Activated CD8-positive, alpha-beta memory T cell treated with anti-CD3 and anti-CD28 coated beads, Interleukin-2, amount 10 ng/mL, durations not matched to agents 7 days and 5 days (primary cell): ENCODE results near the gene COQ10A. TPM values are rescaled to one million over a fixed set of nuclear protein-coding genes. Genes with fewer than 3 reads are reported as not detected.

Experiments
- ATAC-seq: fragments of 150-1000 bp; cut with Tn5 transposase; one replicate; pipeline ENCODE4 v1.10.0; 2021; ENCODE audit warnings: moderate library complexity
- CTCF ChIA-PET: fragments of 350-600 bp; sonication (Branson Sonifier 250); formaldehyde crosslinking; loops from one replicate; lab custom pipeline; 2021; ENCODE audit warnings: antibody characterized with exemption; lab: Charles Lee
- DNase-seq: peaks from one replicate; pipeline ENCODE4 v3.0.0-alpha.2; 2020
- H3K27ac Mint-ChIP-seq: one replicate; pipeline ENCODE4 v1.8.0; 2021; ENCODE audit warnings: mild to moderate bottlenecking, mixed read lengths
- H3K27me3 Mint-ChIP-seq: one replicate; pipeline ENCODE4 v1.8.0; 2021; ENCODE audit warnings: mixed read lengths
- H3K36me3 Mint-ChIP-seq: one replicate; pipeline ENCODE4 v1.8.0; 2021; ENCODE audit warnings: mild to moderate bottlenecking, mixed read lengths
- H3K4me1 Mint-ChIP-seq: one replicate; pipeline ENCODE4 v1.8.0; 2021; ENCODE audit warnings: mixed read lengths
- H3K4me3 Mint-ChIP-seq: one replicate; pipeline ENCODE4 v1.8.0; 2021; ENCODE audit warnings: mild to moderate bottlenecking, moderate library complexity, mixed read lengths
- H3K9me3 Mint-ChIP-seq: one replicate; pipeline ENCODE4 v1.8.0; 2022; ENCODE audit warnings: low read depth, mixed read lengths
- total RNA-seq, 2 experiments: library from RNA; stranded (reverse); gene quantifications; one replicate each; pipeline ENCODE4 v1.2.3, GENCODE V29; 2021

COQ10A gene
- total RNA-seq, 2 experiments from 2014 or later = 16.0 to 17.4 TPM

- Mint-ChIP-seq H3K27me3 (no peaks in the 10 kb centered on the region), H3K27ac (peak within 1 kb of the TSS; percentile 98), H3K4me1 (peaks cover 20% of the 10 kb centered on the region), H3K36me3 (peaks cover 19% of the 10 kb centered on the region), H3K9me3 (no peaks in the 10 kb centered on the region), H3K4me3 (peak within 1 kb of the TSS; percentile 98)
- ATAC-seq (peak; percentile 93), DNase-seq (peak; percentile 98)
- CTCF ChIA-PET = interaction anchor here (0.6 to 3.2 kb wide), 16 partner anchors 9 to 207 kb away, joined by 3 to 17 read pairs (median 4); partner anchors contain the start of genes IL23A, PAN2, RNF41 and SMARCC2
These were observed 49.1 kb downstream of the COQ10A start, which contains the start of gene CNPY2 for GRCh38 chr12:56315622-56316473. TSS of gene CNPY2 (minus strand) at chr12:56315988. CDS start at chr12:56315217, 771 bp downstream.

DNA sequence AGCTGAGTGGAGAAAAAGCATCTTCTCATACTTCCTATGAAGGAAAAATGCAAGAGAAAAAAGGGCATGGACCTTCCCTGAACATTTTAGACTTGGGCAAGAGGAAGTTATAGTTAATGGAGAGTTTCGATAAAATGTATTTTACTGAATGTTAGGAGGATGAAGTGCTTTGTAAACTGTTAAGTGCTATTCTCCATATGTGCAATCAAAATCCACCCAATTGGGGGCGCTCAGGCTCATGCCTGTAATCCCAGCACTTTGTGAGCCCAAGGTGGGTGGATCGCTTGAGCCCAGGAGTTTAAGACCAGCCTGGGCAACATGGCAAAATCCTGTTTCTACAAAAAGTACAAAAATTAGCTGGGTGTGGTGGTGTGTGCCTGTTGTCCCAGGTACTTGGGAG lies 50.9 kb downstream of the COQ10A start:
- CTCF ChIA-PET = interaction anchor here (0.6 to 3.2 kb wide), 2 partner anchors 31 to 146 kb away, joined by 3 to 17 read pairs; no protein-coding TSS in a partner anchor
- Mint-ChIP-seq H3K4me3 (no peak overlapping the region), H3K27ac (peak overlapping the region; percentile 26), H3K9me3 (no peaks in the 10 kb centered on the region), H3K4me1 (peaks cover 20% of the 10 kb centered on the region), H3K36me3 (peaks cover 20% of the 10 kb centered on the region), H3K27me3 (no peaks in the 10 kb centered on the region)
- ATAC-seq (no peak), DNase-seq (no peak)

Other genes with a start within 250 kb of the COQ10A start
- gene IKZF4, start 245.9 kb upstream of the COQ10A start, total RNA-seq = 10 to 100 TPM; 15.8 to 44.9 TPM
- 10 to 100 TPM; 27.9 to 42.2 TPM for gene RPS26, start 225.0 kb upstream of the COQ10A start, total RNA-seq
- gene ERBB3, start 186.8 kb upstream of the COQ10A start, total RNA-seq = 1 to 10 TPM in 1 of 2 experiments, under 1 TPM in 1; 0.94 to 1.8 TPM
- 100 to 1,000 TPM; 293 to 364 TPM for gene PA2G4, start 162.4 kb upstream of the COQ10A start, total RNA-seq
- gene RPL41, start 150.3 kb upstream of the COQ10A start, total RNA-seq = 1,000 to 10,000 TPM; 3,748 to 4,271 TPM
- 10 to 100 TPM; 10.3 to 11.7 TPM for gene ZC3H10, start 148.7 kb upstream of the COQ10A start, total RNA-seq
- 100 to 1,000 TPM; 225 to 241 TPM for gene ESYT1, start 138.7 kb upstream of the COQ10A start, total RNA-seq
- gene MYL6B, start 114.4 kb upstream of the COQ10A start, total RNA-seq = 10 to 100 TPM; 67.6 to 85.2 TPM
- gene MYL6, start 108.6 kb upstream of the COQ10A start, total RNA-seq = 1,000 to 10,000 TPM; 1,307 to 1,412 TPM
- gene SMARCC2, start 77.5 kb upstream of the COQ10A start, total RNA-seq = 100 to 1,000 TPM; 147 to 150 TPM
- gene RNF41, start 45.0 kb upstream of the COQ10A start, total RNA-seq = 10 to 100 TPM; 28.2 to 34.2 TPM
- 10 to 100 TPM; 62.8 to 80.6 TPM for gene NABP2, start 42.6 kb upstream of the COQ10A start, total RNA-seq
- under 1 TPM; 0.87 to 0.96 TPM for gene SLC39A5, start 36.9 kb upstream of the COQ10A start, total RNA-seq
- gene ANKRD52, start 8.6 kb upstream of the COQ10A start, total RNA-seq = 10 to 100 TPM; 66.9 to 68.3 TPM
- gene CS, start 33.4 kb downstream of the COQ10A start, total RNA-seq = 100 to 1,000 TPM; 174 to 242 TPM
- 100 to 1,000 TPM; 110 to 161 TPM for gene CNPY2, start 49.0 kb downstream of the COQ10A start, total RNA-seq
- 10 to 100 TPM; 48.7 to 72.5 TPM for gene PAN2, start 67.1 kb downstream of the COQ10A start, total RNA-seq
- 10 to 100 TPM in 1 of 2 experiments, 1 to 10 TPM in 1; 2.9 to 12.4 TPM for gene IL23A, start 71.9 kb downstream of the COQ10A start, total RNA-seq
- gene STAT2, start 93.2 kb downstream of the COQ10A start, total RNA-seq = 100 to 1,000 TPM; 178 to 308 TPM
- gene APOF, start 95.9 kb downstream of the COQ10A start, total RNA-seq = not detected
- gene TIMELESS, start 182.5 kb downstream of the COQ10A start, total RNA-seq = 10 to 100 TPM; 64.1 to 65.8 TPM
- not detected for gene MIP, start 187.7 kb downstream of the COQ10A start, total RNA-seq
- gene SPRYD4, start 201.6 kb downstream of the COQ10A start, total RNA-seq = 1 to 10 TPM; 3.4 to 3.7 TPM
- gene GLS2, start 221.2 kb downstream of the COQ10A start, total RNA-seq = 1 to 10 TPM; 1.1 to 1.4 TPM